Astrocyte of the cerebellum (primary cell): ENCODE data around the gene THRSP.
A peak's percentile ranks its signal among the peaks of the same experiment; 100 is the strongest.
"Not testable (repeated sequence)": the region's sequence is repeated elsewhere in the genome, so short reads cannot be mapped to it uniquely, and the experiment has no call there.

Source experiments
- DNase-seq: peaks from one replicate; pipeline ENCODE4 v3.0.0-alpha.2; 2011; ENCODE audit warnings: low read depth
- H3K4me3 ChIP-seq: 2 replicates; pipeline ENCODE4 v1.5.1; 2011; ENCODE audit warnings: mild to moderate bottlenecking, low read depth, low read length, moderate library complexity
- CTCF ChIP-seq: IDR thresholded peaks from 2 replicates; pipeline ENCODE4 v1.5.1; 2012; ENCODE audit warnings: low read length, low read depth, moderate library complexity, mild to moderate bottlenecking; ENCODE audit errors: missing control alignments
- in situ Hi-C: cut with HindIII; loops from 2 replicates; pipeline ENCODE4 v1.10.0; 2017; ENCODE audit warnings: low sequenced_read_pairs

The THRSP gene

DNA sequence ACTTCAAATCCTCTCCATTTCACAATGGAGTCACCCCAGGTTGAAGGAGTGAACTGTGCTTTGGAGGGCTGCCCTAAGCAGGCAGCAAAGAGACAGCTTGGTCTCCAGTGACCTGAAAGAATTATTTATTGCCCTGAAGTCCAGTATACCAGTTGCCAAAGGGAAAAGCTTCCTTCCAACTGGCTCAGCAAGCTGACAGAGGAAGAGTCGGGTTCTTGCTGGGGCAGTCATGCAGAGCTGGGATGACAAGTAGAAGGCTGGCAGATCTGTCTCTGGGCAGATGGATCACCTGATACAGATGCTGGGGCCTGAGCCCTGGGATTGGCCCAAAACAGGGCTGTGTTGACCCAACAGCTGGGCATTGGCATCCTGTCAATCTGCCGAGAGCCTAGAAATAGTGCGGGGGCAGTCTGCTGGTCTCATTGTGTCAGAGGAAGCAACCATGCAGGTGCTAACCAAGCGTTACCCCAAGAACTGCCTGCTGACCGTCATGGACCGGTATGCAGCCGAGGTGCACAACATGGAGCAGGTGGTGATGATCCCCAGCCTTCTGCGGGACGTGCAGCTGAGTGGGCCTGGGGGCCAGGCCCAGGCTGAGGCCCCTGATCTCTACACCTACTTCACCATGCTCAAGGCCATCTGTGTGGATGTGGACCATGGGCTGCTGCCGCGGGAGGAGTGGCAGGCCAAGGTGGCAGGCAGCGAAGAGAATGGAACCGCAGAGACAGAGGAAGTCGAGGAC lies at the start of gene THRSP:
TSS of gene THRSP (plus strand) at position 422 of the 742 bp plus-strand sequence. CDS start at position 443, 21 bp downstream.
- no peak for DNase-seq
- no peak for TF ChIP-seq CTCF
- no peak within 1 kb of the TSS for H3K4me3 ChIP-seq
- in situ Hi-C loops = no loop called here

DNA sequence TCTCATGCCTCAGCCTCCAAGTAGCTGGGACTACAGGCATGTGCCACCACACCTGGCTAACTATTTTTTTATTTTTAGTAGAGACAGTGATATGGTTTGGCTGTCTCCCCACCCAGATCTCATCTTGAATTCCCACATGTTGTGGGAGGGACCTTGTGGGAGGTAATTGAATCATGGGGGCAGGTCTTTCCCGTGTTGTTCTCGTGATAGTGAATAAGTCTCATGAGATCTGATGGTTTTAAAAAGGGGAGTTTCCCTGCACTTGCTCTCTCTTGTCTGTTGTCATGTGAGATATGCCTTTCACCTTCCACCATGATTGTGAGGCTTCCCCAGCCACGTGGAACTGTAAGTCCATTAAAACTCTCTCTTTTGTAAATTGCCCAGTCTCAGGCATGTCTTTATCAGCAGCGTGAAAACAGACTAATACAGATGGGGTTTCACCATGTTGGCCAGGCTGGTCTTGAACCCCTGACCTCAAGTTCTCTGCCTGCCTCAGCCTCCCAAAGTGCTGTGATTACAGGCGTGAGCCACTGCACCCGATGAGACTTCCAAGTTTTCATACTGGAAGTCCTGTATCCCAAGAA lies 48.6 kb upstream of the THRSP start:
- in situ Hi-C loops, H3K4me3 ChIP-seq, DNase-seq: not testable (repeated sequence)

DNA sequence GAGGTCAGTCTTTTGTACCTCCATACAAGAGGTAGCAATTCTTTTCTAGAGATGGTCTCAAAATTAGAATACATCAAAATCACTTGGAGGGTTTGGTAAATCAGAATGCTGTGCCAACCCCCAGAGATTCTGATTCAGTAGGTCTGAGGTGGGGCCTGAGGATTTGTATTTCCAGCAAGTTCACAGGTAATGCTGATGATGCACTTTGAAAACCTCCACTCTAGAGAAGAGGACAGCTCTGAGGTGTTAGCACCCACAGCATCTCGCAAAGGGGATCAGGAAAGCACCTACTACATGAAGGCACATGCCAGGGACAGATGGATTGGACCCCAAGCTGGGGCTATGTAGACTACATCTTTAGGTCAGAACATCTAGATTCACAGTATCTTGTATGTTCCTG lies 47.8 kb upstream of the THRSP start:
- DNase-seq = no peak
- in situ Hi-C loops = no loop called here
- H3K4me3 ChIP-seq = no peak overlapping the region
- TF ChIP-seq CTCF = no peak

DNA sequence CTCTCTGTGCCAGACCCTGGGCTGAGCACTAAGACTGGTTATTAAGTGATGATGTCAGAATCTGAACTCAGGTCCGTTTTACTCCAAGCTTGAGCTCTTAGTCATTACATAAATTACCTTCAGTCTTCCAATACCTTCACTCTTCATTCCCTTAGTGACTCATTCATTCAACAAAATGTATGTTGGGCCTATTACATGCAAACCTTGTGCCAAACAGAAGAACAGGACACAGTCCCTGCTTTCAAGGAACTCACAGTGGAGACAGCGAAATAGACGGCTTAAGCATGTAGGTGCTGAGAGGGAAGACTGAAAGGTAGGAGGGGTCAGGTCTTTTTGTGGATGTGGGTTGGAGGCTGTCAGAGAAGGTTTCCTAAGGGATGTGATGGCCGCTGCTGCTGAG lies 43.9 kb upstream of the THRSP start:
- no peak for TF ChIP-seq CTCF
- in situ Hi-C loops = no loop called here
- no peak for DNase-seq
- H3K4me3 ChIP-seq = no peak overlapping the region

DNA sequence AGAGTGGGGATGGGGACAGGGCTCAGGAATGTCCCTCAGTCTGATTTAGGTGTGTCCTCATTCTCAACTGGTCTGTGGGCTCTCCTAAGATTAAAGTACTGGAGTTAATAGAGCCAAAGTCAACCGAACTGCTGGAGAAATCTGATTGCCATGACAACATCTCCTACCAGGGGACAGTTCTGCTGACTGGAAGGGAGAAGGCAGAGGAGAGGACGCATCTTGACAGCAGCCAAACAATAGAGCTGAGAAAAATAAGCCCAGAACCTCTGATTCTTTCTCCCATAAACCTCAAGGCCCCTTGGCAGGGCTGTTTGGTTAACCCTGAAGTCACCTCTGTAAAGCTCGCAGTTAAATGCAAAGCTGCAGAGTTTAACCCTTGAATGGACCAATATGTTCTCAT lies 43.4 kb upstream of the THRSP start:
- TF ChIP-seq CTCF = no peak
- H3K4me3 ChIP-seq = no peak overlapping the region
- in situ Hi-C loops = no loop called here
- no peak for DNase-seq

DNA sequence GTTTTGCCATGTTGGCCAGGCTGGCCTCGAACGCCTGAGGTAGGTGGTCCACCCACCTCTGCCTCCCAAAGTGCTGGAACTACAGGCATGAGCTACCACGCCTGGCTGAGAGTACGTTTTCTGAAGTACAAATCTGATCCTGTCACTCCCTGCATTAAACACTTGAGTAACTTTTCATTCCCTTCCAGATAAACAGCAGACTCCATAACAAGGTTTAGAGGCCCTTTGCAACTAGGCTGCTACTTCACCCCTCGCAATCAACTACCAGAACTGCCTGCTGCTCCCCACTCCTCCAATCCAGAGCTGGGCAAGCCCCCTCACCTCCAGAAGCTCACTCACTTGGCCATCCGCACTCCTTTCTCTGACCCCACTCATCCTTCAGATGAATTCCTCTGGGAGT lies 42.0 kb upstream of the THRSP start:
- H3K4me3 ChIP-seq = no peak overlapping the region
- in situ Hi-C loops = no loop called here
- DNase-seq = no peak
- TF ChIP-seq CTCF = no peak

- no peak for TF ChIP-seq CTCF
- in situ Hi-C loops = no loop called here
- DNase-seq = no peak
- peak within 1 kb of the TSS; percentile 42 for H3K4me3 ChIP-seq
Measured at GRCh38 chr11:78022397-78023396, 41.0 kb upstream of the THRSP start, which contains the start of gene KCTD14. KCTD14 (minus strand) TSS chr11:78023276; CDS start chr11:78023249, 27 bp downstream.
